Duodenal mucosa (tissue), 2 donors: ENCODE data around the gene MTAP.

ENCODE experiments used
- H3K27ac ChIP-seq: one replicate; pipeline ENCODE4 v1.7.0; 2013; ENCODE audit warnings: low read depth, low read length
- H3K27me3 ChIP-seq, 2 donors: one replicate each; pipeline ENCODE4 v1.7.0; 2013; ENCODE audit warnings: low read length in 2 of 2, control low read depth in 1 of 2; ENCODE audit not compliant: insufficient read depth in 2 of 2, control insufficient read depth in 1 of 2
- H3K36me3 ChIP-seq, 2 donors: one replicate each; pipeline ENCODE4 v1.7.0; 2013; ENCODE audit warnings: low read length in 2 of 2, control low read depth in 1 of 2; ENCODE audit not compliant: insufficient read depth in 2 of 2, control insufficient read depth in 1 of 2
- H3K4me1 ChIP-seq, 2 donors: one replicate each; pipeline ENCODE4 v1.7.0; 2013; ENCODE audit warnings: low read length in 2 of 2, control low read depth in 1 of 2; ENCODE audit not compliant: insufficient read depth in 2 of 2, control insufficient read depth in 1 of 2
- H3K4me3 ChIP-seq, 2 donors: one replicate each; pipeline ENCODE4 v1.7.0; 2013; ENCODE audit warnings: low read length in 2 of 2, low read depth in 1 of 2
- H3K9ac ChIP-seq, 2 donors: one replicate each; pipeline ENCODE4 v1.7.0; 2013; ENCODE audit warnings: low read length in 2 of 2, low read depth in 1 of 2
- H3K9me3 ChIP-seq, 2 donors: one replicate each; pipeline ENCODE4 v1.7.0; 2013; ENCODE audit warnings: low read length in 2 of 2, control low read depth in 1 of 2; ENCODE audit not compliant: control insufficient read depth in 1 of 2

MTAP gene

GRCh38 chr9:21903380-21903965 is 101.0 kb downstream of the MTAP start:
- no peaks in the 10 kb centered on the region for H3K27me3 ChIP-seq
- H3K4me1 ChIP-seq, result no peaks in the 10 kb centered on the region
- no peak overlapping the region for H3K27ac ChIP-seq
- no peak overlapping the region for H3K4me3 ChIP-seq
- no peak overlapping the region for H3K9ac ChIP-seq
- peaks cover 6 to 13% of the 10 kb centered on the region in 2 donors for H3K9me3 ChIP-seq
- no peaks in the 10 kb centered on the region for H3K36me3 ChIP-seq

DNA sequence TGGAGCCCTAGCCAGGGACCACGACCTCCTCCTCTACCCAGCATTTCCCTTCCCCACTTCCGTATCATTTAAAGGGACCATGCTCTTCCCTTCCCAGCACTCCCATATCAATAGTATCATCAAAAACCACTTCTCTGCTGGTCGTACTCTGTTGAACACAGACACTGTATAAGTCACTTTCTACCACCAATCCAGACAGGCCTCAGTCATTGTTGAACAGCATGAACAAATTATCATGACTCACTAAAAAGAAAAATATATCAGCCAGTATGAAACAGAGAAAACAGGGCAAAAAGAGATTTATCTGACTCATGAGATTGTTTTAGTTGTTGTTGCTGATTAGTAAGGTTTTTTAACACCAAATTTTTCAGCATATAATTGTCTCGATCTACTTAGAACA is 101.9 kb downstream of the MTAP start:
- Histone ChIP-seq H3K27me3 (no peaks in the 10 kb centered on the region), H3K9me3 (peaks cover 9 to 11% of the 10 kb centered on the region in 2 donors), H3K4me3 (no peak overlapping the region), H3K9ac (no peak overlapping the region), H3K4me1 (no peaks in the 10 kb centered on the region), H3K27ac (no peak overlapping the region), H3K36me3 (peaks cover 0 to 6% of the 10 kb centered on the region in 2 donors)

DNA sequence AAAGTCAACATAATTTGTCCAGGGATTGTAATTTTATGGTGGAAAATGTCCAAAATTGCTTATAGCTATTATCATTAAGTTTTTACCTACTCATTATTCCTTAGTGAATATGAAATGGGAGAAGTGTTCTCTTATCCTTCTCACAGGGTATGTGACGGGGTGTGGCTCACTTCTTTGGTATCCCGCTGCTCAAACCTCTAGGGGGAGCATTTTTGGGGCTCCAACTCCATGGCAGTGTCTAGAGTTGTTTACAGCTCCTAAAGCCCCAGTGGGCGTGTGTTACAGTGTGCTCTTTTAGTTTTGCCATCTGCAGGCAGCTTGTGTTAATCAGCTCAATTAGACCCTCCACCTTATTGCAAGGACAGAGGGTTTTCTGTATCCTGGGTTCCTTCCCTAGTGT is 102.3 kb downstream of the MTAP start:
- H3K4me1 ChIP-seq, result no peaks in the 10 kb centered on the region
- no peak overlapping the region for H3K9ac ChIP-seq
- H3K4me3 ChIP-seq, result no peak overlapping the region
- H3K9me3 ChIP-seq, result peaks cover 8 to 9% of the 10 kb centered on the region in 2 donors
- H3K27me3 ChIP-seq, result no peaks in the 10 kb centered on the region
- H3K27ac ChIP-seq, result no peak overlapping the region
- peaks cover 0 to 8% of the 10 kb centered on the region in 2 donors for H3K36me3 ChIP-seq

- Histone ChIP-seq H3K36me3 (peaks cover 0 to 8% of the 10 kb centered on the region in 2 donors), H3K27ac (no peak overlapping the region), H3K9ac (no peak overlapping the region), H3K27me3 (no peaks in the 10 kb centered on the region), H3K4me1 (no peaks in the 10 kb centered on the region), H3K4me3 (no peak overlapping the region), H3K9me3 (peaks cover 4 to 9% of the 10 kb centered on the region in 2 donors)
Measured at GRCh38 chr9:21906213-21906612, 103.8 kb downstream of the MTAP start.

- peaks cover 4 to 9% of the 10 kb centered on the region in 2 donors for H3K9me3 ChIP-seq
Measured at GRCh38 chr9:21906881-21907280, 104.4 kb downstream of the MTAP start.

GRCh38 chr9:21919377-21920362 is 117.2 kb downstream of the MTAP start:
- Histone ChIP-seq H3K27ac (no peak overlapping the region), H3K36me3 (no peaks in the 10 kb centered on the region), H3K4me1 (peaks cover 4 to 6% of the 10 kb centered on the region in 2 donors), H3K9ac (no peak overlapping the region), H3K4me3 (no peak overlapping the region), H3K9me3 (no peaks in the 10 kb centered on the region), H3K27me3 (no peaks in the 10 kb centered on the region)

More at GRCh38 chr9:21906881-21907280, 104.4 kb downstream of the MTAP start:
- no peak overlapping the region for H3K4me3 ChIP-seq
- no peak overlapping the region for H3K9ac ChIP-seq
- H3K27me3 ChIP-seq, result no peaks in the 10 kb centered on the region
- peaks cover 0 to 8% of the 10 kb centered on the region in 2 donors for H3K36me3 ChIP-seq
- no peak overlapping the region for H3K27ac ChIP-seq
- H3K4me1 ChIP-seq, result no peaks in the 10 kb centered on the region

- peaks cover 4 to 6% of the 10 kb centered on the region in 2 donors for H3K4me1 ChIP-seq
- no peak overlapping the region for H3K4me3 ChIP-seq
- H3K27me3 ChIP-seq, result no peaks in the 10 kb centered on the region
- H3K9me3 ChIP-seq, result no peaks in the 10 kb centered on the region
- H3K9ac ChIP-seq, result no peak overlapping the region
- H3K27ac ChIP-seq, result no peak overlapping the region
- no peaks in the 10 kb centered on the region for H3K36me3 ChIP-seq
Measured at GRCh38 chr9:21923694-21924093, 121.3 kb downstream of the MTAP start.

GRCh38 chr9:21927752-21928151 is 125.3 kb downstream of the MTAP start:
- no peak overlapping the region for H3K27ac ChIP-seq
- no peaks in the 10 kb centered on the region for H3K36me3 ChIP-seq
- no peaks in the 10 kb centered on the region for H3K27me3 ChIP-seq
- H3K9me3 ChIP-seq, result no peaks in the 10 kb centered on the region
- H3K4me3 ChIP-seq, result no peak overlapping the region
- H3K4me1 ChIP-seq, result no peaks in the 10 kb centered on the region
- H3K9ac ChIP-seq, result no peak overlapping the region

- H3K9ac ChIP-seq, result no peak overlapping the region
- no peak overlapping the region for H3K27ac ChIP-seq
- no peaks in the 10 kb centered on the region for H3K36me3 ChIP-seq
- no peaks in the 10 kb centered on the region for H3K9me3 ChIP-seq
- no peaks in the 10 kb centered on the region for H3K27me3 ChIP-seq
- H3K4me1 ChIP-seq, result no peaks in the 10 kb centered on the region
- H3K4me3 ChIP-seq, result no peak overlapping the region
Measured at GRCh38 chr9:21931428-21931827, 129.0 kb downstream of the MTAP start.

GRCh38 chr9:21933281-21933680 is 130.8 kb downstream of the MTAP start:
- Histone ChIP-seq H3K4me3 (no peak overlapping the region), H3K9me3 (no peaks in the 10 kb centered on the region), H3K4me1 (no peaks in the 10 kb centered on the region), H3K27me3 (no peaks in the 10 kb centered on the region), H3K9ac (no peak overlapping the region), H3K27ac (no peak overlapping the region), H3K36me3 (no peaks in the 10 kb centered on the region)
